ENCODE data around the gene ACVR1C.
A peak's percentile ranks its signal among the peaks of the same experiment; 100 is the strongest.

Gene ACVR1C

GRCh38 chr2:157628477-157629415 lies at the start of gene ACVR1C:
ACVR1C (minus strand) TSS chr2:157628864; CDS start chr2:157628644, 220 bp downstream.
- peak; percentile 60 for DNase-seq

- DNase-seq, result no peak
Observed at GRCh38 chr2:157677941-157678340, 49.3 kb upstream of the ACVR1C start.

- no peak for DNase-seq
Observed at GRCh38 chr2:157672129-157672528, 43.5 kb upstream of the ACVR1C start.

GRCh38 chr2:157662401-157662800 lies 33.7 kb upstream of the ACVR1C start:
- no peak for DNase-seq

DNA sequence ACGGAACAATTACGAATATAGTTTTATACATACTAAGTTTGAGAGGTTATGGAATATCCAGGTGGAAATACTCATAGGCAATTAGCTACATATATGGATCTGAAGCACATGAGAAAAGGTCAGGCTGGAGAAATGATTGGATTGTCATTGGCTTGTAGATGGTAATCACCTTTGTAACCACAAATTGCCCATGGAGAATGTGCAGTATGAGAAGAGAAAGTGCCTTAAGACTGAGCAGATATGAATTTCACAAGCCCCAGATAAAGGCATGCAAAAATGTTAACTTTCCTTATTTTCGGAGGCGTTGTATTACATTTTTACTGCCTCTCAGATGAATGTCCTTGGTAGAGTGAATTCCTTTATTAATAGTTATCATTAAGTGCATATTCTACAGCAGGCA lies 33.1 kb upstream of the ACVR1C start:
- DNase-seq, result no peak

- no peak for DNase-seq
Observed at GRCh38 chr2:157657858-157658257, 29.2 kb upstream of the ACVR1C start.

DNA sequence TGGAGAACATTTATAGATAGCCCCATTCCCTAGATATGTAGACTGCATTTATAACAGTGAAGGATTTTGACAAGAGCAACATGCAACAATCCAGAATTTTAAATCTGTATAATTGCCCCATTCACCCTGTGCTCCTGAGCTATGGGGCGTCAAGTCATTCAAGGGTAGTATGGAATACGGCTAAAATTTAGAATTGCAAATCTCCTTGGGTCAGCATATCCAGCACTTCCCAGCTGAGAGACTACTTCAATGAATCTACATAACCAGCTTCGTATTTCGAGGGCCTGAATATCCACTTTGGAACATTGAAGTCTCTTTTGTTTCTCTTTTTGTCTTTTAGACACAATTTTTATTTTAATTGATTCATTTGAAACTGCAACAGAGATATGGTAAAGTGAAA lies 28.4 kb upstream of the ACVR1C start:
- DNase-seq, result no peak

GRCh38 chr2:157644776-157645175 lies 16.1 kb upstream of the ACVR1C start:
- no peak for DNase-seq

DNA sequence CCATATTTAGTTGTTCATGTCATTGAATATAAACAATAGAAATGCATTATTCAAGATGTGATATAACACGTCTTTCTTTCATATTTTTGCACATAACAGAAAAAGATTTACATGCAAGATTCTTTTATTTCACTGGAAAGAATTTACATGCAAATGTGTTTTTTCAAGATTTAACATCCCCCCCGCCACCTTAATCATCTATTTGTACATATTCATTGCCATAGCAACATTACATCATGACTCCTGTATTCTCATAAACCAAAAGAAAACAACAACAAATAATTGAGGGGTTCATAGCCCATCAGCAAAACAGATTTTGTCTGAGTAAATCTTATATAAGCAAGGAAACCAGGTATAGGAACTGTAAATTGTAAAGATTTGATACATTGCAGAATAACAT lies 3.2 kb upstream of the ACVR1C start:
- no peak for DNase-seq

- peak; percentile 8 for DNase-seq
Observed at GRCh38 chr2:157627594-157628476, 829 bp downstream of the ACVR1C start.

DNA sequence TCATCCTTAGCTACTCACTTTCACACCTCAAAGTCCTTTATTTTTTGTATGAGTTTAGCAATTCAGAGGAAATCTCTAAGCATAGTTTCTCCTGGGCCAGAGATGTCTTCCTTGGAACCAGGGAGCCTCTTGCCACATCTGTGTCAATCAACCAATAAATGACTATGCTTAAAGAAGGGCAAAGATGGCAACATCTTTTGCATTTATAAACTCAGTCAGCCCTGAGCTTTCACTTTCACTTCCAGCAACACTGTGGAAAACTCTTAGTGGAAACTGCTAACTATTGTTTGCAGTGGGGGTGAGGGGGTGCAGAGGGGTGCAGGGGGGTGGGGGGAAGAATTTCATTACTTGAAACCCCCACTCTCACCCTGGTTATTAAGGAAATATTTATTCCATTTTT lies 3.4 kb downstream of the ACVR1C start:
- DNase-seq, result no peak

DNA sequence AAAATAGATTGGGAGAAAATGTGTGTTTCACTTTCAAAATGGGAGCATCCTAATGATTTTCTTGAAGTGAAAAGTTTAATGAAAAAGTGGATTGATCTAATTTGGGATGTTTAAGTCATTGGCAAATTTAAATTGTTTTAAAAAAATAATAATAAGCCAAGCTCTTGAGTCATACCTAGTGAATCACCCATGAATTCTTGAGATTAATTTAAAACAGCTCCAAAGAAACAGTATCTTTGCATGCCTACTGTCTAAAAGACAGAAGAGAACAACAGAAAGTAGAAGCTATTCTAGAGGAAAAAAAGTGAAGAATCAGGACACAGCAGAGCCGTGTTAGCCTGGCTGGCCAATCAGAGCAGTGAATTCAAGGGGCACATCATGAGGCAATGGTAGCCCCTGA lies 7.7 kb downstream of the ACVR1C start:
- DNase-seq, result no peak

- no peak for DNase-seq
Observed at GRCh38 chr2:157611726-157612125, 16.9 kb downstream of the ACVR1C start.

DNA sequence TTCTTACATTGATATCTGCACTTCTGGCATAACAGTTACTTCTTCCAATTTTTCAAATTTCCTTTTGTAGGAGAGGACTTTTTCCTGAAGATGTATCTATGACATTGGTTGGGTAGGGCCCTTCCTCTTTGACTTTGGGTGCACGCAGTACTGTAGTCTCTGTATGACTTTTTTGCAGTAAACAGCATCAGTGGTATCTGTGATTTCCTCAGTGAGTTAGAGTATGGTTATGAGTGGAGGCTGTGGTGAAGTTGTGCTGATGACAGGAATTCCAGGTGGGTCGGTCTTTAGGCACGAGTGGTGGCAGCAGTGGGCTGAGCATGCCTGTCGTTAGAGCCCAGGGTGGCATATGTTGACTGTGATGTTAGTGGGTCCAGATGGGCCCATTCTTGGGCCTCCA lies 17.6 kb downstream of the ACVR1C start:
- DNase-seq, result no peak

DNA sequence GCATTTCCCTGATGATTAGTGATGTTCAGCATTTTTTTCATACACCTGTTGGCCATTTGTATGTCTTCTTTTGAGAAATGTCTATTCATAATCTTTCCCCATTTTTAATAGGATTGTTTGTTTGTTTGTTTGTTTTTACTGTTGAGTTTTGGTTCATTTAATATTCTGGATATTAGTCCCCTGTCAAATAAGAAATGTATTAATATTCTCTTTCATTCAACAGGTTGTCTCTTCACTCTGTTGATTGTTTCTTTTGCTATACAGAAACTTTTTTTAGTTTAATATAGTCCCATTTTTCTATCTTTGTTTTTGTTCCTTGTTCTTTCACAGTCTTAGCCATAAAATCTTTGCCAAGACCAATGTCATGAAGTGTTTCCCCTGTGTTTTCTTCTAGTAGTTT lies 22.1 kb downstream of the ACVR1C start:
- DNase-seq, result no peak

- DNase-seq, result no peak
Observed at GRCh38 chr2:157603198-157603597, 25.5 kb downstream of the ACVR1C start.

- no peak for DNase-seq
Observed at GRCh38 chr2:157601807-157602206, 26.9 kb downstream of the ACVR1C start.

DNA sequence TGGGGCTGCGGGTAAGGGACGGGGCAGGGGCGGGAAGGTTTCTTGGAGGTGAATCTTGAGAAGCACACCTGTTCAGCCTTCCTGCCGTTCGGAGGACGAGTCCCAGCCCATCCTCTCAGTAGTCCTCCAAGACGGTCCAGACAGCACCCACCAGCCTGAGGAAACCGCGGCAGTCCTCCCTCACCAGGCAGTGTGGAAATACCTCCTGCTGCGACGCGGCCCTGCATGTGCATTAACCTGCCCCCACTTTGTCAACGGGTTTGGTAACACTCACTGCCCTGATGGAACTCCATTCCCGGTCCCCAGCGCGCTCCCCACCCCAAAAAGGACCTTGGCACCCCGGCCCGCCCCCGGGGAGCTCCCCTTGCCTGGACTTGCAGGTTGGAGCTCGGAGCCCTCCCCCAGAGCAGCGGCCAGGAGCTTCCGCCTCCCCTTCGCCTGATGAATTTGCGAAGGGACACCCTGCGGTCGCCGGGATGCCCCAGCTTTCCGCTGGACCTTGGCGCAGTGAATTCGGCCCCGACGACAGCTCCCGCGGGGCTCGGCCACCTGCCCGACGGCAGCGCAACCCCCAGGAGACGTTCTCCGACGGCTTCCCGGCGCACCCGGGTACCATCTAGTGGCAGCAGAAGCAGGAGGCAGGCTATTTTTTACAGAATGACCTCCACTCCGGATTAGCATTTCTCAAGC lies 31.5 kb downstream of the ACVR1C start:
- no peak for DNase-seq

DNA sequence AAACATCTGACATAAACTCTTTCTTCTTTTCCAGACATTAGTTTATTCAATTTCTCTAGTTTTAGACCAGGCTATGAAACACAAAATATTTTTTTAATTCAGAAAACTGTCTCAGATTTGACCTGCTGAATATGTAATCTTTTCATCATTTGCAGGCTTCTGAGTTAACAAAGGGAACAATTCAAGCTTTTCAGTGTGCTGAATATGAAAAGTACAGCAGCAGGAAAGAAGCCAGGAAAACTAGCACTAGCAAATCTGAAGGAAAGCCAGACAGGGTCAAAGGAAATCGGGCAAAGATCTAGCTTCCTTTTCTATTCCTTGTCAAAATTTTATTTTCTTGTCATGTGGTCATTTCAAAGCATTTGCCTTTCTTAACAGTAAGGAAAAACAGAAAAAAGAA lies 35.3 kb downstream of the ACVR1C start:
- no peak for DNase-seq

GRCh38 chr2:157592948-157593347 lies 35.7 kb downstream of the ACVR1C start:
- no peak for DNase-seq

DNA sequence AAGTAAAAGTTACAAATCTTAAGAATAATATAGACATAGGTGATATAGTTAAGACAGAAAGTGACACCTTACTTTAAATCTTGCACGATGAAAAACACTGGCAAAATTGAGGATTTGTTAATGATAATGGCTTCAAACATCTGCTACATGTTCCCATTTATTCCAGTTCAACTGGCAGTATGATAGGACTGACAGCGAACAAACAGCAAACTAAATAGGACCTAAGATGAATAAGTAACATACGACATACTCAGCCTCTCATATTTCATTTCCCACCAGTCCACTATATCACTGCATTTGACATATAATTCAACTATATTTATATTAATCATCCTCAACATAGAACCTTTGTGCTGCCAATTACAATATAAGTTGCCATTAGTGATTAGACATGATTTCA lies 36.3 kb downstream of the ACVR1C start:
- DNase-seq, result no peak

GRCh38 chr2:157587576-157587975 lies 41.1 kb downstream of the ACVR1C start:
- peak; percentile 70 for DNase-seq

GRCh38 chr2:157574165-157574564 lies 54.5 kb downstream of the ACVR1C start:
- DNase-seq, result no peak
